Fibroblast of villous mesenchyme (primary cell): Measurements from ENCODE around the gene TDRD7. TPM values are rescaled to one million over a fixed set of nuclear protein-coding genes. Genes with fewer than 3 reads are reported as not detected.

Experiments used
- DNase-seq: peaks from one replicate; pipeline ENCODE4 v3.0.0-alpha.2; 2010; ENCODE audit warnings: low read depth
- H3K4me3 ChIP-seq: 2 replicates; pipeline ENCODE4 v1.5.1; 2011; ENCODE audit warnings: low read depth, mild to moderate bottlenecking, low read length
- total RNA-seq: library from RNA; depleted of rRNA; stranded (reverse); fragments of >200 nt; gene quantifications from 2 replicates; pipeline ENCODE4 v1.2.3, GENCODE V29; 2012
- TF ChIP-seq, protein P1 (sequence below): IDR thresholded peaks from 2 replicates; pipeline ENCODE4 v1.5.1; 2012; ENCODE audit warnings: low read depth, mild to moderate bottlenecking, low read length; ENCODE audit not compliant: insufficient read depth

TDRD7 gene
- total RNA-seq, 1 donor, result 11.7 TPM

DNA sequence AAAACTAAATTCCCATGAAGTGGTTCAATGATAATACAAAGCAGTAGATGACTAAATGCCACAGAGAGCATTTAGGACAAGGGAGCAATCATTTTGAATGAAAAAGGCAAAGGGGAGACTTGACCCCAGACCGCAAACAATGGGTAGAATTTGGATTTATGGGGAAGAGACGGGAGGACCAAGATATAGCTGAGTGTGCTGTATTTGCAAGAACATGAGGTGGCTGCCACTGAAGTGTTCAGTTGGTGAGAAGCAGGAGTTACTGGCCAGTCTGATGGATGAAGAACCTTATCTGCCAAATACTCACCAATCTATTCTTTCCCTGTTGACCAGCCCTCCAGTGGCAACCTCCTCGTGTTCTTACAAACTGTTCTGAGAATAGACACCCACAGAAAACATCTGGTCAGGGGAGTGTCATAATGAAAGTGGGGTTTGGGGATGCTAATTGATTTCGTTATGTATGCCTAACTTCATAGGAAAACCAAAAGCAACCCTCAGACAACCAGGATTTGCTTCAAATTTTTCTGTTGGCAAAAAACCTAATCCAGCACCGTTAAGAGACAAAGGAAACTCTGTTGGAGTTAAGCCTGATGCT lies 19.8 kb downstream of the TDRD7 start:
- no peak for DNase-seq
- H3K4me3 ChIP-seq, result no peak overlapping the region
- TF ChIP-seq, protein P1, sequence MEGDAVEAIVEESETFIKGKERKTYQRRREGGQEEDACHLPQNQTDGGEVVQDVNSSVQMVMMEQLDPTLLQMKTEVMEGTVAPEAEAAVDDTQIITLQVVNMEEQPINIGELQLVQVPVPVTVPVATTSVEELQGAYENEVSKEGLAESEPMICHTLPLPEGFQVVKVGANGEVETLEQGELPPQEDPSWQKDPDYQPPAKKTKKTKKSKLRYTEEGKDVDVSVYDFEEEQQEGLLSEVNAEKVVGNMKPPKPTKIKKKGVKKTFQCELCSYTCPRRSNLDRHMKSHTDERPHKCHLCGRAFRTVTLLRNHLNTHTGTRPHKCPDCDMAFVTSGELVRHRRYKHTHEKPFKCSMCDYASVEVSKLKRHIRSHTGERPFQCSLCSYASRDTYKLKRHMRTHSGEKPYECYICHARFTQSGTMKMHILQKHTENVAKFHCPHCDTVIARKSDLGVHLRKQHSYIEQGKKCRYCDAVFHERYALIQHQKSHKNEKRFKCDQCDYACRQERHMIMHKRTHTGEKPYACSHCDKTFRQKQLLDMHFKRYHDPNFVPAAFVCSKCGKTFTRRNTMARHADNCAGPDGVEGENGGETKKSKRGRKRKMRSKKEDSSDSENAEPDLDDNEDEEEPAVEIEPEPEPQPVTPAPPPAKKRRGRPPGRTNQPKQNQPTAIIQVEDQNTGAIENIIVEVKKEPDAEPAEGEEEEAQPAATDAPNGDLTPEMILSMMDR, result no peak

DNA sequence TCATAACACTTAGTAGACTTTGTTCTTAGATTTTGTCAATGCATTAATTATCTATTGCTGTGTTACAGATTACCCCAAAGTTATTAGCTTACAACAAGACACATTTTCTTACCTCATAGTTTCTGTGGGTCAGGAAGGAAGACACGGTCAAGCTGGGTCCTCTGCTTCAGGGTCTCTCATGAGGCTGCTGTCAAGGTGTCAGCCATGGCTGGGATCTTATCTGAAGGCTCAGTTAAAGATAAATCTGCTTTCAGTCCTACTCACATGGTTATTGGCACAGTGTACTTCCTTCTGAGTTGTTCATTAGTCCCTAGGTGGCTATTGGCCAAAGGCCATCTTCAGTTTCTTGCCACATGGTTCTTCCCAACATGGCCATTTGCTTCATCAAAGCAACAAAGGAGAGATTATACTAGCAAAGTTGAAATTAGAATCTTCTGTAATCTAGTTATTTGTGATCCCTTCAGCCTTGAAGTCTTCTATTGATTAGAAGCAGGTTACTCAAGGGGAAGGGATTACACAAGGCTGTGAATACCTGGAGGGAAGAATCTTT lies 25.2 kb downstream of the TDRD7 start:
- TF ChIP-seq, protein P1, result no peak
- DNase-seq, result no peak
- no peak overlapping the region for H3K4me3 ChIP-seq

DNA sequence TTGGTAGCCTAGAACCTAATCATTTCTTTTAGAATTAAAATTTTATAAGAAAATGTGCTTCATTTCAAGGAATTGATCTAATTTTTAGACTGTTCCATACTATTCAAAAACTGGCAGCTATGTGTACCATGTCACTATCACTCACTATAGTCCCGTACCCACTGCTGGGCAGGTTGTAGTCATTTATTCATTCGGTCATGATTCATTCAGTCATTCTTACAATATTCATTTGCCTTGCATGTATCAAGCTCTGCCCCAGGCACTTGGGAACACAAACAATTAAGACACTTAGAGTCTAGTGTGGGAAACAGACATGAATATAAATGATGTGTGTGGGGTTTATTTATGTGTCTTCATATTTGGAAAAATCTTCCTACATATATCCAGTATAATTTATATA lies 26.4 kb downstream of the TDRD7 start:
- H3K4me3 ChIP-seq, result no peak overlapping the region
- DNase-seq, result no peak
- TF ChIP-seq, protein P1, result no peak

DNA sequence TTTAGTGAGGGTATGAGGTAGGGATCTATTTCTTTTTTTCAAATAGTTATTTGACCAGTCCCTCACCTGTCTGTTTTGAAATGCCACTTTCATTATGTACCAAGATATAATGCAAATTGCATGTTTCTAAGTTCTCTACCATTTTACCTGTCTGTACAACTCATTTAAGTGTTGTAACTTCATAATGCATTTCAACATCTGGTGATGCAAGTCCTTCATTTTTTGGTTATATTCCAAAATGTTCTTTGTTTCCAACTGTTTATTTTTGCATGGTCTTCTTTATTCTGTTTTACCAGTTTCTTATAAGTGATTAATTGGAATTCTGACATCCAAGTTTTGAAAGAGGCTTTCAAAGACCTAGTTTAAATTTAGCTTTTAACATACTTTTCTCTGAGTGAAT lies 26.8 kb downstream of the TDRD7 start:
- TF ChIP-seq, protein P1, result no peak
- no peak overlapping the region for H3K4me3 ChIP-seq
- no peak for DNase-seq

DNA sequence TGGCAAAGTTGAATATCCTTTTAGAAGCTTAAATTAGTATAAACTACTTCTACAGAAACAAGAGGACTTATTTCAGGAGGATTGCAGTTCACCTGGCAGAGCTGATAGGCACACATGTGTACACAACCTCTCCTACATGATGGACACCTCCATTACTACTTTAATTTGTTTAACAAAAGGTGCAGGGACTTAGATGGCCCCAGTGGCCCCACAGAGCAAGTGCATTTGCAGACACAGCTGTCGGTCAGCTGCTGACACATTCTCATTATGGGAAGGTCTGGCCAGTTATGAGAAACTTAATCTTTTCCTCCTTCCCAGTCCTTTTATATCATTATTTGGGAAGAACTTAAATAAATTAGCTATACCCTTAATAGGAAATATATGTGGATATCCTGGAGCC lies 28.3 kb downstream of the TDRD7 start:
- TF ChIP-seq, protein P1, result no peak
- no peak overlapping the region for H3K4me3 ChIP-seq
- no peak for DNase-seq

DNA sequence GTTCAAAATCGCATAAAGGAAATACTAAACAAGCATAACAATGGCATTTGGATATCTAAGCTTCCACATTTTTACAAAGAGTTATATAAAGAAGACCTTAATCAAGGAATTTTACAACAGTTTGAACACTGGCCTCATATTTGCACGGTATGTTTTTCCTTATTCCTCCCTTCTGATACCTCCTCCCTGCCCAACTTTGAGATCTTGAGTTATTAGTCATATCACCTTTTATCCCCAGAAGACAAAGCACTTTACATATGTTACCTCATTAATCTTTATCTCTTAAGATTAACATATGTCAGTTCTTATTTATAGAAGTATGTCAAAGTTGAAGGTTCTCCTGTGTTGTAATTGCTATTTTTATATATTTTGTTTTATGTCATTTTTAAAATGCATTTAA lies 29.8 kb downstream of the TDRD7 start:
- no peak overlapping the region for H3K4me3 ChIP-seq
- DNase-seq, result no peak
- TF ChIP-seq, protein P1, result no peak
